HG03457 (cell line): ENCODE results near the gene PRMT2.
"Not testable (repeated sequence)": the region's sequence is repeated elsewhere in the genome, so short reads cannot be mapped to it uniquely, and the experiment has no call there.

Experiments used
- ATAC-seq: cut with Tn5 transposase; IDR thresholded peaks from one replicate; pipeline ENCODE4 v1.9.1; 2021; ENCODE audit warnings: moderate number of reproducible peaks; ENCODE audit not compliant: unreplicated experiment

Gene PRMT2

DNA sequence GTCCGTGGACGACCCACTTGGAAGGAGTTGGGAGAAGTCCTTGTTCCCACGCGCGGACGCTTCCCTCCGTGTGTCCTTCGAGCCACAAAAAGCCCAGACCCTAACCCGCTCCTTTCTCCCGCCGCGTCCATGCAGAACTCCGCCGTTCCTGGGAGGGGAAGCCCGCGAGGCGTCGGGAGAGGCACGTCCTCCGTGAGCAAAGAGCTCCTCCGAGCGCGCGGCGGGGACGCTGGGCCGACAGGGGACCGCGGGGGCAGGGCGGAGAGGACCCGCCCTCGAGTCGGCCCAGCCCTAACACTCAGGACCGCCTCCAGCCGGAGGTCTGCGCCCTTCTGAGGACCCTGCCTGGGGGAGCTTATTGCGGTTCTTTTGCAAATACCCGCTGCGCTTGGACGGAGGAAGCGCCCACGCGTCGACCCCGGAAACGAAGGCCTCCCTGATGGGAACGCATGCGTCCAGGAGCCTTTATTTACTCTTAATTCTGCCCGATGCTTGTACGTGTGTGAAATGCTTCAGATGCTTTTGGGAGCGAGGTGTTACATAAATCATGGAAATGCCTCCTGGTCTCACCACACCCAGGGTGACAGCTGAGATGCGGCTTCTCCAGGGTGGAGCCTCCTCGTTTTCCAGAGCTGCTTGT is 32.4 kb downstream of the PRMT2 start:
- no peak for ATAC-seq

DNA sequence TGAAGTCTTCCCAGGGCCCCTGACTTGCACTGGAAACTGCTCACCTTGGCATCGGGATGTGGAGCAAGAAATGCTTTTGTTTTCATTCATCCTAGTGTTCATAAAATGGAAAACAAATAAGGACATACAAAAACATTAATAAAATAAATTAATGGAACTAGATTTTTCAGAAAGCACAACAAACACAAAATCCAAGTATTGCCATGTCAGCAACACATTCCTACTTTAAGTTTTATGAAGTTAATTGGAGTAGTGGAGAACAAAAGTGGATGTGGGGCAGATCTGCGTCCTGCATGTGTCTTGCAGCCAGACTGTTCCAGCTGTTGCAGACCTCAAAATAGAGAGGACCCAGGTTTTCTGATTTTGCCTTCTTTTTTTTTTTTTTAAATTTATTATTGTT is 32.9 kb downstream of the PRMT2 start:
- no peak for ATAC-seq

DNA sequence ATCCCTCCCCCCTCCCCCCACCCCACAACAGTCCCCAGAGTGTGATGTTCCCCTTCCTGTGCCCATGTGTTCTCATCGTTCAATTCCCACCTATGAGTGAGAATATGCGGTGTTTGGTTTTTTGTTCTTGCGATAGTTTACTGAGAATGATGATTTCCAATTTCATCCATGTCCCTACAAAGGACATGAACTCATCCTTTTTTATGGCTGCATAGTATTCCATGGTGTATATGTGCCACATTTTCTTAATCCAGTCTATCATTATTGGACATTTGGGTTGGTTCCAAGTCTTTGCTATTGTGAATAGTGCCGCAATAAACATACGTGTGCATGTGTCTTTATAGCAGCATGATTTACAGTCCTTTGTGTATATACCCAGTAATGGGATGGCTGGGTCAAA is 33.4 kb downstream of the PRMT2 start:
- not testable (repeated sequence) for ATAC-seq

DNA sequence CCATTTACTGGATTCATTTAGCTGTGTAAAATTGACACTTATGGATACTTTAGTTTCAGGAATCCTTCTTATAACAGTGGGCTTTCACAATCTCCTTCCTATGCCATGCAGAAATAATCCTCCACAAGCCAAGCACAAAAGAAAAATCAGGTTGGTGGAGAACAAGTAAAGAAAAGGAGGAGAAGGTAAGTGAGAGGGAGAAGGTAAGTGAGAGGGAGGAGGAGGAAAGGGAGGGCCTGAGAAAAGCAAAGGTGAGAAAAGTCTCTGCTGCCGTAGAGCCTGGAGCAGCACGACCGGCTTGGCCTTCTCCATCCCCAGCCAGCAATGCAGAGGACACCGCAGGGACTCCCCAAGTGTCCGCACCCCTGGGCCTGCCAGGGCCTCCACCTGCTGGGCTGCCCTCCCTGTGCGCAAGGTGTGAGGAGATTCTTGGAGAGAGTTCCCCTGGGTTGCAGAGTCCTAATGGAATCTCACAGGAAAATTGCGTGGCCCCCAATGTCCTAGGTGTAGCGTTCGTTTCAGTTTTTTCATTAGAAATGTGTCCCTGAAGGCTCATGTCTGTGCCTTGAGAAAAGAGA is 39.0 kb downstream of the PRMT2 start:
- no peak for ATAC-seq

DNA sequence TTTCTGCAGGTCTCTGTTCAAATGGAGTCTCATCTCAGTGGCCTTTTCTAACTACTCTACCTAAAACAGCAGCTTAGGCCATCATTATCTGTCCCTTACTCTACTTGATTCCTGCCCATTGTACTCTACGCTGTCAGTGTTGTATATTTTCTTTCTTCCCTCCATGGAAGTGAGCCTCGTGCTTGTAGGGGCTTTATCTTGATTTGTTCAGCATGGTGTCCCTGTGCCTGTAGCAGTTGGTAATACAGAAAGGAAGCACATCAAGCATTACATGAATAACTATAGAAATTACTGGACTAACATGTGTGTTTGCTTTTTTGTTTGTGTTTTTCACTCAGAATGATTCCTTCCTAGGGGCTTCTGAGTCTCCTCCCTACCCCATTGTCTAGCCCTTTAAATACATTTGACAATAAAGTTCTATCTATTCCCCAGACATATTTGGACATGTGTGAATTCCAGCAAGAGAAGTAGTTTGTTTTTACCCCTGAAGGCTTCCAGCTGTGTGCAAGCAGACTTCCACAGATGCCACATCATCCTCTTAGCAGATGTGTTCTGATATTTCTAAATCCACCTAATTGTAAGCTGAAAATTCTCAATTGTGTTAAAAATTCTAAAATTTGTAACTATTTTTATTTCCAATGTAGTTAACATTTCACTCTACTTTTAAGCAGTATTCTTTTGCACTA is 40.3 kb downstream of the PRMT2 start:
- no peak for ATAC-seq

DNA sequence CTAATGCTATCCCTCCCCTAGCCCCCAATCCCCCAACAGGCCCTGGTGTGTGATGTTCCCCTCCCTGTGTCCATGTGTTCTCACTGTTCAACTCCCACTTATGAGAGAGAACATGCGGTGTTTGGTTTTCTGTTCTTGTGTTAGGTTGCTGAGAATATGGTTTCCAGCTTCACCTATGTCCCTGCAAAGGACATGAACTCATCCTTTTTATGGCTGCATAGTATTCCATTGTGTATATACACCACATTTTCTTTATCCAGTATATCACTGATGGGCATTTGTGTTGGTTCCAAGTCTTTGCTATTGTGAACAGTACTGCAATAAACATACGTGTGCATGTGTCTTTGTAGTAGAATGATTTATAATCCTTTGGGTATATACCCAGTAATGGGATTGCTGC is 41.1 kb downstream of the PRMT2 start:
- ATAC-seq, result not testable (repeated sequence)

DNA sequence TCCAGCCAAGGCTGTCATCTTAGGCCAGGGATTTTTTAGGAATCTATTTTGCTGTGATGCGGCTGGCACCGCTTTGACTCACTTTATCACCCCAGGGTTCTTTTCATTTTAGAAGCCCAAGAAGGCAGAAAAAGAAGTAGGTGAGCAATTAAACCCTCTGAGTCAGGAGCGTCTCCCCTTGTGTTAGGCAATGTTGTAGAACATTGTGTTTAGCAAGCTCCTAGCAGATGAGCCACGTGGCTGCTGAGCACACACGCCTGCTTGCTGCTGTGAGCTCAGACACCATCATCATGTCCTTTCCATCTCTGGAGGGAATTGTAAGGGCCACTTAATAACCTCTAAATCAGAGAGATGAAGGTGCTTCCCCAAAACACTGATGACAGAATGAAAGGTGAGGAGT is 46.1 kb downstream of the PRMT2 start:
- not testable (repeated sequence) for ATAC-seq

DNA sequence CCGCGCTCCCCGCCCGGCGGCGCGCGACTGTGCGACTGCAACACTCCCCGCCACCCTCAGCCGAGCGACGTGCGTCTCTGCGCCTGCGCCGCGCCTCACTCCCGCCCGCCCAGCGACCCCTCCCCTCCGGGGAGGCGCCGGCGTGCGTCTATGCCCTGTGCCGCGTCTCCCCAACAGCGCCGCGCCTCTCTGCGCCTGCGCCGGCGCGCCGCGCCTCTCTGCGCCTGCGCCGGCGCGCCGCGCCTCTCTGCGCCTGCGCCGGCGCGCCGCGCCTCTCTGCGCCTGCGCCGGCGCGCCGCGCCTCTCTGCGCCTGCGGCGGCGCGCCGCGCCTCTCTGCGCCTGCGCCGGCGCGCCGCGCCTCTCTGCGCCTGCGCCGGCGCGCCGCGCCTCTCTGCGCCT is 63.2 kb downstream of the PRMT2 start:
- not testable (repeated sequence) for ATAC-seq

DNA sequence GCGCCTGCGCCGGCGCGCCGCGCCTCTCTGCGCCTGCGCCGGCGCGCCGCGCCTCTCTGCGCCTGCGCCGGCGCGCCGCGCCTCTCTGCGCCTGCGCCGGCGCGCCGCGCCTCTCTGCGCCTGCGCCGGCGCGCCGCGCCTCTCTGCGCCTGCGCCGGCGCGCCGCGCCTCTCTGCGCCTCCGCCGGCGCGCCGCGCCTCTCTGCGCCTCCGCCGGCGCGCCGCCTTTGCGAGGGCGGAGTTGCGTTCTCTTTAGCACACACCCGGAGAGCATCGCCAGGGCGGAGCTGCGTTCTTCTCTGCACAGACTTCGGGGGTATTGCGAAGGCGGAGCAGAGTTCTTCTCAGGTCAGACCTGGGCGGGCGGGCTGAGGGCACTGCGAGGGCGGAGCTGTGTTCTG is 63.6 kb downstream of the PRMT2 start:
- not testable (repeated sequence) for ATAC-seq
